ENCODE results near the gene NT5C.

Gene NT5C

DNA sequence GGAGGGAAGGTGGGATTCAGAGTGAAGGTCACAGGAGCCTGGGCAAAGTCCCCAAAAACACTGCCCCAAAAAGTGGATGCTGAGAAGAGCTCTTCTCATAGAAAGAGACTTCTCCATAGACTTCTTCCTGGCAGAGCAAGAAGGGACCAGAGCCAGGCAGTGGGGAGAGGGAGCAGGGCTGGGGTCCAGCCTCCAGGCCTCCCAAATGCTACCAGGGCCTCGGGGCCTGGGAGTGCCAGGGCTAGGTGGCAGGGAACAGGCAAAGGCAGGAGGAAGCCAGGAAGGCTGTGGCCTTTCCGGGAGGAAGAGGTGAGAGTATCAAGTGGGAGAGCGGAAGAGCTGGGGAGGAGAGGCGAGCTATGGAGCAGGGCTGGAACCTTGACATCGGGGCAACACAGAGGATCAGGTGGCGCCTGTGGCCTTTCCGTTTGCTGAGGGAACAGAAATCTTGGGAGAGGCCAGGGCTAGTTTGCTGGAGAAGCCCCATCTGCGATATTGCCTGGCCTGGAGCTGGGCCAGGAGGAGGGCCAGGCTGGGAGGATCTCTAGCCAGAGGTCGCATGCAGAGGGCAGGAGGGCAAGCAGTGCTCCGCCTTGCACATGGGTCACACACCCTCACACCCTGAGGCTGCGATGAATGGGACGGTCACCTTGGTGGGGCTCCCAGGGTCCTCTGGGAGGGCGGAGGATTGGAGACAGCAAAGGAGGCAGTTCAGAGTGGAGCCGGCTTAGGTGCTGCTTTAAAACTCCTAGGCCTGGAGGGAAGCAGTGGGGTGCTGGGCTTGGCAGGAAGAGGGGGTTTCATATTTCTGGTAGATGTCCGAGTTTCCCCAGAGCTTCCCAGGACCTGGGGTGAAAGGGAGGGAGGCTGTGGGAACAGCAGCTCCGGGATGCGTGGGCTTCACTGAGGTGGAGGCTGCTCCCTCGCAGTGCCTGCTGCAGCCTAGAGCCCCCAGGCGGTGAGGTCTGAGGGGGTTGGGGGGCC is 40.4 kb downstream of the NT5C start:
- FAIRE-seq, result no peak

DNA sequence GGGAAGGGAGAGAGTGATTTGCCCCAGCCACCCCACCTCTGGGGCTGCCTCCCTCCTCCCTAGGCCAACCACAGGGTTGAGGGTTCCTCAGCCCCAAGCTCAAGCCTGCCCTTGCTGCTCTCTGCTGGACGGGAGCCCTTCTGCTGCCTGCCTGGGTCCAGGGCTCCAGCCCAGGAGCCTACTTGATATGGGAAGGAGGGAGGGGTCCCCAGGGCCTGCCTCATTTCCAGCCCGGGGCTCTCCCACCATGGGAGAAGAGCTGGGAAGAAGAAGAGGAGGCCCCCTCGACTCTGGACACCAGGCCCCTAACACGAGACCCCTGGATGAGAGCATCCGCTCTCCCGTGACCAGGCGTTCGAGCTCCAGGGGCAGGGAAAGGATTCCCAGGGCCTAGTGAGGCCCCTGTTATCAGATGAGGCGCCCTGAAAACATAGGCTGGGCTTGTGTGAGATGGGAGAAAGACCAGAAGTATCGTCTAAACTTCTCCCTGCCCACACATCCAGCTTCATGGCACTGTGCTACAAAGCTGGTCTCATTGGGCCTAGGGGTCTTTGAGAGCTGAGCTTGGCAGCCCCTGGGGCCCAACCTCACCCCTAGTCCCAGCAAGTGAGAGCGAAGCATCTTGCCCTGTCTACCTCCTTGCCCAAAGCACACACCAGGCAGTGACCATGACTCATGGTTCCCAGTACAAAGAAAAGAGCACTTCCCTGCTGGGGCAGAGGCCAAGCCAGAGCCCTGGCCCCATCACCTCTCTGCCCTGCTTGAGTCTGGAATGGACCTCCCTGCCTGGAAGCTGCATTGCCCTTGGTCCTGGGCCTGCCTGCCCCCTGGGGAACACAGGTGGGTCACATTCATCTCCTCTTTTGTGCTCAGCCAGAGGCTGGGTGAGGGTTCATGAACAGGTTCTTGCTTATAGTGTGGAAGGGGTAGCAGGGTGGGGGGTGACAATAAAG is 42.8 kb downstream of the NT5C start:
- no peak for FAIRE-seq

DNA sequence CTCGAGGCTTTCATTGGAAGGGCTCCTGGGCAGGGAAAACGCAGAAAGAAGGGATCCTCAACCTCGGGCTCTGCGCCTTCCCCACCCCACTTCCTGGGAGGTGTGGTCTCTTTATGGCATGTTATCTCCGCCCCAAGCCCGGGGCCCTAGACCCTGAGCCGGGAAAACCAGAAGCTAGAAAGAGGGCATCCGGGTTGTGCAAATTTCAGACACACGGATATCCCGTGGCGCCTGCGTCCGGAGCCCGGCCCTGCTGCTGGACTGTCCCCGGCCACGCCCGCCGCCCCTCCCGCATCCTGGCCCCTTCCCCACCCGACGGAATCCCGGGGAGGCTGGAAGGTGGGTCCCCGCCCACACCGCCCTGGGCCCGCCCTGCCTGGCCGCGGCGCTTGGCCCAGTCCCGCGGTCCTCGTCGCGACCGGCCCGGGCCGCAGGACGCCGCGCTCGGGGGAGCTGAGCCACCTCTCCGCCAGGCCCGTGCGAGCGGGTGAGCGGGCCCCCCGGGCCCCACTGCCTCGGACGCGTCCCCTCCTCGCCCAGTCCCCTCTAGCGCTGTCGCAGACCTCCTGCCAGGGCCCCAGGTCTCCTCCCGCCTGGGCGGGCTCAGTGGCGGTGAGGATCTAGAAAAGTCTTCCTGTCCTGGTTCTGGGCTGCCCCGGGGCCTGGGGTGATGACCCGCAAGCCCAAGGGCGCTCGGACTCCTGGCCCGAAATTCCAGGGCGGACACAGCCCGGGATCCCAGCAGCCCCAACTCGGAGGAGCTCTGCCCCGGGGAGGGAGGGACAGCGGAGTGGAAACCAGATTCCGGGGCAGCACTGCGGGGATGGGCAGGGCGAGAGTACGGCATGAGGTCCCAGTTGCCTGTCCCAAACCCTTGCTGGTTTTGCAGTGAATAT is 43.7 kb downstream of the NT5C start, which contains the start of gene SLC16A5:
Gene SLC16A5 (plus strand): TSS at position 397 of the 896 bp plus-strand sequence. CDS start 5,683 bp downstream, outside the sequence.
- no peak for FAIRE-seq

DNA sequence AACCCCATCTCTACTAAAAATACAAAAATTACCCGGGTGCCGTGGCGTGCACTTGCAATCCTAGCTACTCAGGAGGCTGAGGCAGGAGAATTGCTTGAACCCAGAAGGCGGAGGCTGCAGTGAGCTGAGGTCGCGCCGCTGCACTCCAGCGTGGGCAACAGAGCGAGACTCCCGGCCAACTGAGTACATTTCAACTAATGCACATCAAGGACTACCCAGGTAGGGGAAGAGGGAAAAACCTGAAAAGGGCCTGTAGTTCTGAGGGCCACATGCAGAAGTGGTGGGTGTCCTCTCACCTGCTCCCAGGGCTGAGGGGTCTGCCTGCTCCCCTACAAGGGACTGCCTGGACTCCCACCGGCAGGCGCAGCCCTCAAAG is 44.4 kb downstream of the NT5C start:
- no peak for FAIRE-seq

DNA sequence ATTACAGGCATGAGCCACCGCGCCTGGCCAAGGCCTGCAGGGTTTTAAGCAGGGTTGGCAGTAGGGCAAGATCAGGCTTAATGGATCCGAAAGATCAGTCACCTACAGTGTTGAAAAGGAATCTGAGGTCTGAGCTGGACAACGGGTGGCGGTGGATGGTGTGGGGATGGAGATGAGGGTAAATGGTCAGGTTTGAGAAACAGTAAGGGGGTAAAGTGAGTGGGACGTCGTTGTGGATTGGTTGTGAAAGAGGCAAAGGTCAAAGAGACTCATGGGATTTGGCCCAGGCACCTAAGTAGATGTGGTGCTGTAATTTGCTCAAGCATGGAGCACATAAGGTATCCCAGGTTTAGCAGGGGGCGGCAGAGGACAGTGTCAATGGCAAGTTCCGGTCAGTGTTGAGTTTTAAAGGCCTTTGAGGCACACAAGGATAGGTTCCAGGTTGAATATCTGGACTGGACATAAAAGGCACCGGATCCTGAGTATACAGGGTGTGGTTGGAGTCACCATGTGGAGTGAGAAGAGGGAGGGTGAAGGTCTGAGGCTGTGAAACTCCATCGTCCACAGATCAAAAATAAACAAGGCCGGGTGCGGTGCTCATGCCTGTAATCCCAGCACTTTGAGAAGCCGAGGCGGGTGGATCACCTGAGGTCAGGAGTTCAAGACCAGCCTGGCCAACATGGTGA is 44.9 kb downstream of the NT5C start:
- FAIRE-seq, result no peak

DNA sequence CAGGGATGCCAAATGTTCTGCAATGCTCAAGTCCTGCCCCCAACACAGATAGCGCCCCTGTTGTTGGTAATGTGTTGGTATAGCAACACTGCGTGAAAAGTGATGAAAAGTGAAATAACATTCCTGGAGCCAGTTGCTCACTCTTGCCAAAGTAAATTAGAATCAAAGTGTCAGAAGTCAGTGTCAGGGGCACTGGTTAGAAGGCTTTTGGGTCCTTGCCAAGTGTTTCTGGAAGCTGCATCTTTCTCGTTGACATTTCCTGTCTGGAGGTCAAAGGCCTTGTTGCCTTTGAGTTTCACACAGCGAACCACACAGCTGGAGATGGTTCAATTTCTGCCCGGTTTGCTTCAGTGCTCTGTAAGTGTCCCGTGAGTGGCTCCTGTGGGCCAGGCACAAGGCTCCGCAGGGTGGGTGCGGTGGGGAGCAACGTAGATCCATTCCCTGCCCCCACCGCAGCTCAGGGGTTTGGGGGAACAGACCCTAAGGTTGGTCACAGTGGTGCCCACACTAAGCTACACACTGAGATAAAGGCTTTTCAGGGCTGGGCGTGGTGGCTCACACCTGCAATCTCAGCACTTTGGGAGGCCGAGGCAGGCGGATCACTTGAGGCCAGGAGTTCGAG is 47.4 kb downstream of the NT5C start:
- FAIRE-seq, result no peak

DNA sequence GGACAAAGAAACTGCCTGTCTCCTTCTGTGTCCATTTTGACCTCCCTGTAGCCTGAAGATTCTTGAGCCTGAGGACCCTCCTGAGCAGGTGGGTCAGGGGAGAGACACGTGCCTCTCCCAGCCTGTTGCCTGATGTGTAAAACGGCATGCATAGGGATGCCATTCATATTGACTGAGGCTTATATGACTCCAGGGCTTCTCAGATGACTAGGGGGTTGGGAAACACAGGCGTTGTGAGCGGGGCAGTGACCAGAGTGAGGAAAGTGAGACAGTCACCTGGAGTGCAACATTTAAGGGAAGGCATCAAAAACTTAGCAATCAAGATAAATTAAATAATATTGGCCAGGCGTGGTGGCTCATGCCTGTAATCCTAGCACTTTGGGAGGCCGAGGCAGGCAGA is 48.9 kb downstream of the NT5C start:
- FAIRE-seq, result no peak

DNA sequence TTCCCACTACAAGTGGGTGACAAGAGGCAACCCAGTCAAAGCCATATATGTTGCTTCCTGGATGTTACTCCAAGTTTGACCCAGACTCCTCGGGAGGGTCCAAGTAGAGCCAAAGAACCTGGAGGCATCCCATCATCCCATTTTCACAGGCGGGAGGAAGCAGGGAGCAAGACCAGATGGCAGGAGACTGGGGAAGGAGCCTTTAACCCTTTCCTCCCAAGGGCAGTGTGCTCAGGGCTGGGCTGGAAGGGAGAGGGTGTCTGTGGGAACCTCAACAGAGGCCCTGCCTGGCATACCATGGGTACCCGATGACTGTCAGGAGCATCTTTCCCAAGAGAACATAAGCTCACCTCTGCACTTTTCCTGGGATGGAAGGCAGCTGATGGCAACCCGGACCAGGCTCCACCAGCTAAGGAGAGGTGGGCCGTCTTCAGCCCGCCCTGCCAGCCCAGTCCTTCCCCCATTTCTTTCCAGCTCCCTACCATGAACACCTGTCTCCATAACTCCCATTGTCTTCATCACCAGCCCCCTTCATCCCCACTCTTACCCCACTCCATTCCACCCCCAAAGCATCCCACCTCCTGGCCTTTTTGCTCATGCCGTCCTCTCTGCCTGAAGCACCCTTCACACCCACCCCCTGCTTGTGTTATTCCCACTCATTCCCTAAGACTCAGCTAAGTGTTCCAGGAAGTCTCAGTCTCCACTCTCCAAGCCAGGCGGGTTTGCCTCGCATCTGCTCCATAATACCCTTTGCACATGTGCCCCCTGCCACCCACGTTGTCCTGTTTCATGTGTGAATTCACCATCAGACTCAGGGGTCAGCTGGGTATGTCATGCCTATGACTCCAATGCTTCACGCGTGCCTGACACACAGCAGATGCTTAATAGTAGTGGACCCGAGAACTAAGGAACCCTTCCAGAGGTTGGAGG is 49.7 kb downstream of the NT5C start:
- FAIRE-seq, result no peak
